Sigmoid colon (tissue), 4 donors: ENCODE data around the gene MAP4K4.

Source experiments
- CTCF ChIP-seq, 4 experiments: fragments of 450-650 bp in 3 of 4; fragments of 200-600 bp in 1 of 4; IDR thresholded peaks; one replicate each; pipeline ENCODE4 v1.5.1; 2016 to 2019; ENCODE audit warnings: antibody characterized with exemption in 4 of 4, mild to moderate bottlenecking in 3 of 4, moderate library complexity in 2 of 4
- POLR2AphosphoS5 ChIP-seq, 4 donors: sonication (generic); formaldehyde crosslinking; IDR thresholded peaks; one replicate each; pipeline ENCODE4 v1.6.1; 2017; ENCODE audit warnings: antibody characterized with exemption in 4 of 4

DNA sequence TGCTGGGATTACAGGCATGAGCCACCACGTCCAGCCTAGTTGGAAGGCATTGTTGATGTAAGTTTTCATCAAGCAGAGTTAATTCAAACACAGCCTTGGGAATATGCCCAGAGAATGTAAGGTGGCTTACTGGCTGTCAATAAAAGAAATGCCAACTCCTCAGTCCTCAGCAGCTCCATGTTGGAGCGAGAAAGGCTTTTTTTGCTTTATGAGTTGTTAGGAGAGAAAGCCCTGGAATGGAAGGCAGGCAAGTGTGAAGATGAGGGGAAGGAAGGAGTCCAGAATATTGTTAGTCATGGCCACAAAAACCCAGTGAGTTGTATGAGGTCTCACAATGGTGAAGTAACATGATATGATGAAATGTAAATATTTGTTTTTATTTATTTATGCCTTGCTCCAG lies 57.1 kb downstream of the MAP4K4 start:
- no peak for TF ChIP-seq CTCF (IDR thresholded peaks at IDR 0.05)
- no peak for TF ChIP-seq POLR2AphosphoS5 (IDR thresholded peaks at IDR 0.05)
